Cardiac muscle cell (in vitro differentiated cells and primary cell): ENCODE measurements around the gene B4GALT5. TPM values are rescaled to one million over a fixed set of nuclear protein-coding genes. Genes with fewer than 3 reads are reported as not detected.

Experiments
- DNase-seq, 2 donors: peaks; one replicate each; pipeline versions ENCODE4 v3.0.0 to v3.0.0-alpha.2; 2010 to 2017; ENCODE audit warnings: low read depth in 1 of 2, low spot score in 1 of 2
- H3K27ac ChIP-seq: fragments of 200-600 bp; sonication (generic); 2 replicates; pipeline ENCODE4 v1.5.1; 2016
- H3K27me3 ChIP-seq: fragments of 200-600 bp; sonication (generic); 2 replicates; pipeline ENCODE4 v1.6.0; 2016; ENCODE audit warnings: control low read depth
- H3K36me3 ChIP-seq: fragments of 200-600 bp; sonication (generic); 2 replicates; pipeline ENCODE4 v1.5.1; 2016; ENCODE audit warnings: control low read depth
- H3K4me1 ChIP-seq: fragments of 200-600 bp; sonication (generic); 2 replicates; pipeline ENCODE4 v1.8.1; 2017; ENCODE audit warnings: low read depth, mild to moderate bottlenecking, mixed run types
- H3K4me3 ChIP-seq: fragments of 200-600 bp; sonication (generic); 2 replicates; pipeline ENCODE4 v1.5.1; 2016; ENCODE audit warnings: mild to moderate bottlenecking
- H3K9me3 ChIP-seq: fragments of 200-600 bp; sonication (generic); 2 replicates; pipeline ENCODE4 v1.5.1; 2017; ENCODE audit warnings: low read depth, mild to moderate bottlenecking, control low read depth
- polyA plus RNA-seq: library from polyadenylated mRNA; unstranded; fragments of >200 nt; fragmentation: Nextera tagmentation; extraction: Ambion mirVana; gene quantifications from 2 replicates; pipeline ENCODE4 v1.2.1, GENCODE V29; 2016
- total RNA-seq: library from RNA; depleted of rRNA; stranded (reverse); fragments of >200 nt; gene quantifications from 2 replicates; pipeline ENCODE4 v1.2.3, GENCODE V29; 2016
- TF ChIP-seq, protein P1 (sequence below): IDR thresholded peaks from 2 replicates; pipeline ENCODE4 v1.5.1; 2012; ENCODE audit warnings: low read depth, mild to moderate bottlenecking, low read length

The B4GALT5 gene
- total and polyA plus RNA-seq, 2 experiments from 2014 or later: 11.5 to 26.5 TPM

DNA sequence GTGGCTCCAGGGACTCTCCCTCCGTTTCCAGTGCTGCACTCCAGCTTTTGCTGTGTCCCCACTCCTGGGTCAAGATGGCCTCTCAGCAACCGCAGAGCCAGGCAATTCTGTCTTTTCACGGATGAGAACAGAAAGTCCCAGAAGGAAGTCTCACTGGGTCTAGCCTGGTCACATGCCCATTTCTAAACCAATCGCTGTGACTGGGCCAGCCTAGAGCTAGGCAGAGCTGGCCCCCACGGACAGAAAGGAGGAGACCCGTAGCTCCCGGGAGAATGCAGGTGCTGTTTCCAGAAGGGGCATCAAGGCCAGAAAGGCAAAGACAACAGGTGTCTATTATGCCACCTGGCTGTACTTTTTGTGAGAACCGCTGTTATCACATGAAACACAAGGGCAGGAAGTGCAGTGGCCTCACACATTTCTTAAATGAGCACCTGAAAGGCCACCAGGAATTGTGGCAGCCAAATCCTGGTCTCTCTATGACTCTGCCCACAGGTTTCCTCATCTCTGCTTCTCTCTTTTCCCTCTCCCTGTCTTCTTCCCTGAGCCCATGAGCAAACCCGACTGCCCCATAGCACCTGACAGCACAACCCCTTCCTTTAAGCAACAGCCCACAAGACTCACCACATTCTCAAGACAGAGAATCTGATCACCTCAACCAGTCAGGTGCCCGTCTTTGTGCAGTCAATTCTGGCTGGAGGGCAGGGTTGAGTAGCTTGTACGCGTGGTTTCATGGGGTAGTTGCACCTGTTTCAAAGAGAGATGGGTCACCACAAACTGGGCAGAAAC is 37.1 kb upstream of the B4GALT5 start:
- no peak overlapping the region for H3K27ac ChIP-seq
- no peaks in the 10 kb centered on the region for H3K27me3 ChIP-seq
- H3K9me3 ChIP-seq: no peaks in the 10 kb centered on the region
- TF ChIP-seq, protein P1, sequence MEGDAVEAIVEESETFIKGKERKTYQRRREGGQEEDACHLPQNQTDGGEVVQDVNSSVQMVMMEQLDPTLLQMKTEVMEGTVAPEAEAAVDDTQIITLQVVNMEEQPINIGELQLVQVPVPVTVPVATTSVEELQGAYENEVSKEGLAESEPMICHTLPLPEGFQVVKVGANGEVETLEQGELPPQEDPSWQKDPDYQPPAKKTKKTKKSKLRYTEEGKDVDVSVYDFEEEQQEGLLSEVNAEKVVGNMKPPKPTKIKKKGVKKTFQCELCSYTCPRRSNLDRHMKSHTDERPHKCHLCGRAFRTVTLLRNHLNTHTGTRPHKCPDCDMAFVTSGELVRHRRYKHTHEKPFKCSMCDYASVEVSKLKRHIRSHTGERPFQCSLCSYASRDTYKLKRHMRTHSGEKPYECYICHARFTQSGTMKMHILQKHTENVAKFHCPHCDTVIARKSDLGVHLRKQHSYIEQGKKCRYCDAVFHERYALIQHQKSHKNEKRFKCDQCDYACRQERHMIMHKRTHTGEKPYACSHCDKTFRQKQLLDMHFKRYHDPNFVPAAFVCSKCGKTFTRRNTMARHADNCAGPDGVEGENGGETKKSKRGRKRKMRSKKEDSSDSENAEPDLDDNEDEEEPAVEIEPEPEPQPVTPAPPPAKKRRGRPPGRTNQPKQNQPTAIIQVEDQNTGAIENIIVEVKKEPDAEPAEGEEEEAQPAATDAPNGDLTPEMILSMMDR: no peak
- H3K4me3 ChIP-seq: no peak overlapping the region
- no peak for DNase-seq
- no peaks in the 10 kb centered on the region for H3K36me3 ChIP-seq
- H3K4me1 ChIP-seq: peaks cover 6% of the 10 kb centered on the region

DNA sequence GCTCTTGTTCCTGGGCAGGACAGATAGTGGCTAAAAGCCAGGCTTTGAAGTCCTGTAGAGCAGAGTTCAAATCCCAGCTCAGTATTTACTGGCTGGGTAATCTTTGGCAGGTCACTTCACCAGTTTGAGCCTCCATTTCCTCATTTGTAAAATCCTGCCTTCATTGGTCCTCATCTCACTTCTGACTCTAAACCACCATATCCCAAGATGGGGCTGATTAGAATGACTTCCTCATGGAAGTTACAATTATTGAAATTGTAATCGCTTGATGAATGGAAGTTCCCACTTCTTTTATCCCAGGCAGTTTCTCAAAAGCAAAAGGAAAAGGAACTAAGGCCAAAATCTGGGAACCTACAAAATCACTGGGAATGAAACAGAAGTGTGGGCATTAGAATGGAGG is 35.9 kb upstream of the B4GALT5 start:
- Histone ChIP-seq H3K9me3 (no peaks in the 10 kb centered on the region), H3K4me3 (no peak overlapping the region), H3K27ac (no peak overlapping the region), H3K36me3 (no peaks in the 10 kb centered on the region), H3K4me1 (peaks cover 6% of the 10 kb centered on the region), H3K27me3 (no peaks in the 10 kb centered on the region)
- no peak for DNase-seq
- TF ChIP-seq, protein P1: no peak

DNA sequence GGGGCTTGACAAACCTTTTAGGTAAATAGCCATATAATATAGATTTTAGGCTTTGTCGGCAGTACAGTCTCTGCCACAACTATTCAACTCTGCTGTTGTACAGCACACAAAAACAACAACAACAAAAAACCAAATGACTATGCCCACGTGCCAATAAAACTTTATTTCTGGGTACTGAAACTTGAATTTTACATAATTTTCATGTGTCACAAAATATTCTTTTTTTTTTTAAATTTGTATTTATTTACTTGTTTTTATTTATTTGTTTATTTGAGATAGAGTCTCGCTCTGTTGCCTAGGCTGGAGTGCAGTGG is 34.8 kb upstream of the B4GALT5 start:
- Histone ChIP-seq H3K27ac (no peak overlapping the region), H3K9me3 (no peaks in the 10 kb centered on the region), H3K4me1 (peaks cover 6% of the 10 kb centered on the region), H3K36me3 (no peaks in the 10 kb centered on the region), H3K27me3 (no peaks in the 10 kb centered on the region), H3K4me3 (no peak overlapping the region)
- TF ChIP-seq, protein P1: no peak
- DNase-seq: no peak

DNA sequence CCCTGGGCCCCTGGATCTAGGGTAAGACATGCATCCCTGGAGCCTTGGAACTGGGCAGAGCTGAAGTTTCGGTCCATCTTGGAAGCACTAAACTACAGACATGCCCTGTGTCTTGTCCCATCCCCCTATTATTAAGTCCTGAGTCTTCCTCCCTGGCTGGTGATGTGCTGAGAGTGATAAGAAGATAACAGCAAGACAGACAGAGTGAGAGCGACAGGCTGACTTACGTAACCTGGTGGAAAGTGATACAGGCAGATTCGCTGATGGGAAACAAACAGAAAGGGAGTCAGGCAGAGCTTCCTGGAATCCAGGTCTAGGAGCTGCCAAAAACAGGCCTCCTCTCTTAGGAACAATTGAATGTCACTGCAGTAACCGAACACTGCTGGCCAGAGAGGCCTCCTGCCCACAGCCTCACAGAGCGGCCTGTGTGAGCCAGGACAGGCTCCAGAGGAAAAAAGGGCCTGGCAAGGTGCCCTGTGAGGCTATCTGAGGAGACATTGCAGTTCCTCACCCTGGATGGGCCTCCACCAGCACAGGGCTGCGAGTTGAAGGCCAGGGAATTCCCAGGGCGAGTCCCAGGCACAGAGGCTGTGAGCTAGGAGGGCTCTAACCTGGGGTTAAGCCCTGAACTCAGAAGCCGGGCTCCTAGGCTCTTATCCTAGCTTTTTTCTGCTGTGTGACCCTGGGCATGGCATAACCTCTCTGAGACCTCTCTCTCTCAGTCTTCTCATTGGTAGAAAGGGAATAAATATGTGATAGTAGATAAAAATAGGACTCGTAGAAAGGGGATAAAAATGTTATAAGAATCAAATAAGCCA is 34.2 kb upstream of the B4GALT5 start:
- TF ChIP-seq, protein P1: no peak
- DNase-seq: peak in 1 of 2 donors; percentile 96
- no peak overlapping the region for H3K4me3 ChIP-seq
- H3K27me3 ChIP-seq: no peaks in the 10 kb centered on the region
- no peaks in the 10 kb centered on the region for H3K9me3 ChIP-seq
- H3K4me1 ChIP-seq: peaks cover 6% of the 10 kb centered on the region
- H3K36me3 ChIP-seq: no peaks in the 10 kb centered on the region
- peak overlapping the region; percentile 50 for H3K27ac ChIP-seq

DNA sequence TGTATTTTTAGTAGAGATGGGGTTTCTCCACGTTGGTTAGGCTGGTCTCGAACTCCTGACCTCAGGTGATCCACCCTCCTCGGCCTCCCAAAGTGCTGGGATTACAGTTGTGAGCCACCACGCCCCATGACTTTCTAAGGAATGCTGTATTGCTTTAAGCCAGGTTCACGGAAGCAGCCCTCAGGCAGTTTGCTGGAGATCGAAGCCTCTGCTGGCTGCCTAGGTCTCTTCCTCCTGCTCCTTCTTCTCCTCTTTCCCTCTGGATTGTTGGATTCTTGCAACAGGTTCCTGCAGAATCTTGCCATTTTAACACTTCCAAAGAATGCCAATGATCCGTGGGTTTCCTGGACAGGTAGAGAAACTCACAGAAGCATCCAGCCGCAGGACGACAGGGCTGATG is 29.3 kb upstream of the B4GALT5 start:
- H3K9me3 ChIP-seq: no peaks in the 10 kb centered on the region
- H3K27ac ChIP-seq: no peak overlapping the region
- peaks cover 2% of the 10 kb centered on the region for H3K4me1 ChIP-seq
- H3K36me3 ChIP-seq: no peaks in the 10 kb centered on the region
- H3K4me3 ChIP-seq: no peak overlapping the region
- no peaks in the 10 kb centered on the region for H3K27me3 ChIP-seq
- TF ChIP-seq, protein P1: no peak
- DNase-seq: no peak
